SU-DHL-6 (cell line): ENCODE data around the gene CLDN19.
"Not testable (repeated sequence)": the region's sequence is repeated elsewhere in the genome, so short reads cannot be mapped to it uniquely, and the experiment has no call there.

Experiments
- H2AFZ ChIP-seq: fragments of 200-600 bp; sonication (generic); 2 replicates; pipeline ENCODE4 v1.6.1; 2014; ENCODE audit warnings: low read depth, mild to moderate bottlenecking, moderate library complexity, mixed read lengths, antibody characterized with exemption, low read length; ENCODE audit not compliant: severe bottlenecking
- H3F3A ChIP-seq: fragments of 200-600 bp; shearing (Covaris generic); 2 replicates; pipeline ENCODE4 v1.6.0; 2016; ENCODE audit warnings: antibody characterized with exemption, mild to moderate bottlenecking; ENCODE audit not compliant: insufficient read depth
- H3K27ac ChIP-seq: fragments of 200-600 bp; sonication (generic); 2 replicates; pipeline ENCODE4 v1.5.1; 2016; ENCODE audit warnings: low read depth, mild to moderate bottlenecking, low read length, moderate library complexity, mixed read lengths
- H3K27me3 ChIP-seq: fragments of 200-600 bp; sonication (generic), shearing (Covaris generic); 2 replicates; pipeline ENCODE4 v1.6.0; 2014; ENCODE audit warnings: mild to moderate bottlenecking, low read length
- H3K36me3 ChIP-seq: fragments of 200-600 bp; sonication (generic); 2 replicates; pipeline ENCODE4 v1.6.1; 2014; ENCODE audit warnings: mild to moderate bottlenecking, low read length, mixed read lengths
- H3K4me2 ChIP-seq: fragments of 300-600, 200-600 bp; shearing (Covaris generic), sonication (generic); 2 replicates; pipeline ENCODE4 v1.6.0; 2014; ENCODE audit warnings: low read length, low read depth, mild to moderate bottlenecking; ENCODE audit not compliant: poor library complexity, severe bottlenecking
- H3K4me3 ChIP-seq: fragments of 200-600 bp; sonication (generic); 2 replicates; pipeline ENCODE4 v1.5.1; 2014; ENCODE audit warnings: antibody characterized with exemption, low read length, mild to moderate bottlenecking, mixed read lengths; ENCODE audit not compliant: insufficient read depth, poor library complexity, severe bottlenecking
- H3K79me2 ChIP-seq: fragments of 200-600 bp; sonication (generic); 2 replicates; pipeline ENCODE4 v1.6.1; 2014; ENCODE audit warnings: mild to moderate bottlenecking, low read length, moderate library complexity; ENCODE audit not compliant: insufficient read depth
- H3K9ac ChIP-seq: fragments of 200-600 bp; sonication (generic); 2 replicates; pipeline ENCODE4 v1.7.0; 2014; ENCODE audit warnings: mild to moderate bottlenecking, low read length
- H3K9me2 ChIP-seq: fragments of 200-600 bp; sonication (generic); replicated peaks from 2 replicates; pipeline ENCODE4 v1.6.1; 2014; ENCODE audit warnings: low read length; ENCODE audit not compliant: insufficient read depth
- H3K9me3 ChIP-seq: fragments of 200-600 bp; sonication (generic); 2 replicates; pipeline ENCODE4 v1.6.1; 2014; ENCODE audit warnings: low read length, mixed read lengths; ENCODE audit not compliant: insufficient read depth
- H4K20me1 ChIP-seq: fragments of 200-600 bp; sonication (generic); 2 replicates; pipeline ENCODE4 v1.6.1; 2014; ENCODE audit warnings: low read depth, mild to moderate bottlenecking, antibody characterized with exemption, low read length, moderate library complexity, mixed read lengths
- CTCF ChIP-seq: fragments of 200-600 bp; sonication (generic); IDR thresholded peaks from one replicate; pipeline ENCODE4 v1.5.1; 2017; ENCODE audit warnings: antibody characterized with exemption, mild to moderate bottlenecking, low read length, moderate library complexity; ENCODE audit not compliant: insufficient read depth, poor library complexity, severe bottlenecking
- EZH2phosphoT487 ChIP-seq: fragments of 200-600 bp; sonication (generic), shearing (Covaris generic); conservative IDR thresholded peaks from 2 replicates; pipeline ENCODE4 v1.6.1; 2018; ENCODE audit warnings: mild to moderate bottlenecking, antibody characterized with exemption, low read length, moderate library complexity, mixed read lengths

CLDN19 gene

GRCh38 chr1:42752284-42752683, 12.2 kb upstream of the CLDN19 start:
- Histone ChIP-seq H3K36me3 (0 out of 2 replicates have a peak, but pooled peaks cover 7% of the 10 kb centered on the region), H3K27ac (no peak overlapping the region), H3F3A (no peaks in the 10 kb centered on the region)

GRCh38 chr1:42751511-42752070, 11.6 kb upstream of the CLDN19 start:
- not testable (repeated sequence) for H3K36me3 ChIP-seq, H3K9me3 ChIP-seq, H2AFZ ChIP-seq, H4K20me1 ChIP-seq, H3K9me2 ChIP-seq, H3K9ac ChIP-seq, H3K27me3 ChIP-seq, H3K79me2 ChIP-seq, H3K4me2 ChIP-seq, H3K4me3 ChIP-seq, H3K27ac ChIP-seq, H3F3A ChIP-seq

More at GRCh38 chr1:42752284-42752683, 12.2 kb upstream of the CLDN19 start:
- Histone ChIP-seq H3K4me3 (no peak overlapping the region), H3K9me2 (no peaks in the 10 kb centered on the region), H3K27me3 (no peaks in the 10 kb centered on the region), H2AFZ (no peak overlapping the region), H3K9ac (no peak overlapping the region), H3K4me2 (no peak overlapping the region), H4K20me1 (no peaks in the 10 kb centered on the region), H3K79me2 (no peaks in the 10 kb centered on the region), H3K9me3 (no peaks in the 10 kb centered on the region)
- no peak for TF ChIP-seq CTCF
- TF ChIP-seq EZH2phosphoT487 = no peak

GRCh38 chr1:42750041-42750440, 10.0 kb upstream of the CLDN19 start:
- Histone ChIP-seq H3K27ac (no peak overlapping the region), H3K27me3 (no peaks in the 10 kb centered on the region), H2AFZ (no peak overlapping the region), H4K20me1 (no peaks in the 10 kb centered on the region), H3K4me2 (no peak overlapping the region), H3K4me3 (no peak overlapping the region), H3F3A (no peaks in the 10 kb centered on the region), H3K9me3 (no peaks in the 10 kb centered on the region), H3K9ac (no peak overlapping the region), H3K36me3 (0 out of 2 replicates have a peak, but pooled peaks cover 7% of the 10 kb centered on the region), H3K9me2 (no peaks in the 10 kb centered on the region), H3K79me2 (no peaks in the 10 kb centered on the region)
- TF ChIP-seq EZH2phosphoT487 = no peak

GRCh38 chr1:42748461-42749410, 8.7 kb upstream of the CLDN19 start:
- Histone ChIP-seq H3K9ac (no peak overlapping the region), H3K27me3 (no peaks in the 10 kb centered on the region), H4K20me1 (no peaks in the 10 kb centered on the region), H3K79me2 (no peaks in the 10 kb centered on the region), H3K9me3 (no peaks in the 10 kb centered on the region), H3K9me2 (no peaks in the 10 kb centered on the region), H3F3A (no peaks in the 10 kb centered on the region), H3K27ac (no peak overlapping the region), H2AFZ (no peak overlapping the region), H3K36me3 (0 out of 2 replicates have a peak, but pooled peaks cover 7% of the 10 kb centered on the region), H3K4me3 (no peak overlapping the region), H3K4me2 (no peak overlapping the region)
- TF ChIP-seq EZH2phosphoT487 (no peak), CTCF (no peak)
